MCF 10A (cell line): ENCODE measurements around the gene SEMA3G. TPM values are rescaled to one million over a fixed set of nuclear protein-coding genes. Genes with fewer than 3 reads are reported as not detected.

Experiments used
- BruUV-seq: library from RNA; stranded (reverse); fragments of 400-500 nt; replicated peaks from 2 replicates; lab custom pipeline; 2021; lab: Mats Ljungman, UMichigan
- CTCF ChIA-PET: fragments of 300-600 bp; sonication (Branson Sonifier 250); formaldehyde crosslinking; extraction: SDS; loops from one replicate; lab custom pipeline; 2021; ENCODE audit warnings: antibody characterized with exemption, inconsistent platforms; lab: Yijun Ruan, JAX
- POLR2A ChIA-PET: fragments of 300-600, 350-650 bp; sonication (Branson Sonifier 250); formaldehyde crosslinking; extraction: SDS; loops from one replicate; lab custom pipeline; 2020; ENCODE audit warnings: antibody characterized with exemption, inconsistent platforms; lab: Yijun Ruan, JAX
- DNase-seq: peaks from one replicate; pipeline ENCODE4 v3.0.0-alpha.2; 2018; ENCODE audit not compliant: unreplicated experiment
- H3K27ac Mint-ChIP-seq: one replicate; pipeline ENCODE4 v1.8.0; 2022; ENCODE audit warnings: mild to moderate bottlenecking, low read depth, mixed read lengths; ENCODE audit not compliant: unreplicated experiment
- H3K27me3 Mint-ChIP-seq: one replicate; pipeline ENCODE4 v1.8.0; 2022; ENCODE audit warnings: mixed read lengths; ENCODE audit not compliant: insufficient read depth, unreplicated experiment
- H3K36me3 Mint-ChIP-seq: one replicate; pipeline ENCODE4 v1.8.0; 2022; ENCODE audit warnings: mild to moderate bottlenecking, moderate library complexity, mixed read lengths; ENCODE audit not compliant: insufficient read depth, unreplicated experiment
- H3K4me1 Mint-ChIP-seq: one replicate; pipeline ENCODE4 v1.8.0; 2022; ENCODE audit warnings: mixed read lengths; ENCODE audit not compliant: insufficient read depth, unreplicated experiment
- H3K4me3 Mint-ChIP-seq: one replicate; pipeline ENCODE4 v1.8.0; 2022; ENCODE audit warnings: mild to moderate bottlenecking, moderate library complexity, mixed read lengths; ENCODE audit not compliant: unreplicated experiment
- H3K9me3 Mint-ChIP-seq: one replicate; pipeline ENCODE4 v1.8.0; 2022; ENCODE audit warnings: mixed read lengths; ENCODE audit not compliant: unreplicated experiment
- intact Hi-C: fragments of 100-400 bp; cut with micrococcal nuclease; formaldehyde crosslinking; loops from 2 replicates; pipeline ENCODE4 v1.14.1; 2022
- total RNA-seq: library from RNA; stranded (reverse); gene quantifications from 2 replicates; pipeline ENCODE4 v1.2.3, GENCODE V29; 2022
- TF ChIP-seq, protein P1 (sequence below): fragments of 200-600 bp; IDR thresholded peaks from one replicate; pipeline ENCODE4 v1.8.0; 2022; ENCODE audit warnings: antibody characterized with exemption, mild to moderate bottlenecking; ENCODE audit not compliant: unreplicated experiment

Gene SEMA3G
- total RNA-seq, 1 experiment from 2014 or later: 0.12 TPM

GRCh38 chr3:52454250-52454937 is 9.5 kb upstream of the SEMA3G start:
- H3K4me3 Mint-ChIP-seq: peak overlapping the region; percentile 92
- intact Hi-C loops: no loop called here
- BruUV-seq: no TSS peak
- TF ChIP-seq, protein P1, sequence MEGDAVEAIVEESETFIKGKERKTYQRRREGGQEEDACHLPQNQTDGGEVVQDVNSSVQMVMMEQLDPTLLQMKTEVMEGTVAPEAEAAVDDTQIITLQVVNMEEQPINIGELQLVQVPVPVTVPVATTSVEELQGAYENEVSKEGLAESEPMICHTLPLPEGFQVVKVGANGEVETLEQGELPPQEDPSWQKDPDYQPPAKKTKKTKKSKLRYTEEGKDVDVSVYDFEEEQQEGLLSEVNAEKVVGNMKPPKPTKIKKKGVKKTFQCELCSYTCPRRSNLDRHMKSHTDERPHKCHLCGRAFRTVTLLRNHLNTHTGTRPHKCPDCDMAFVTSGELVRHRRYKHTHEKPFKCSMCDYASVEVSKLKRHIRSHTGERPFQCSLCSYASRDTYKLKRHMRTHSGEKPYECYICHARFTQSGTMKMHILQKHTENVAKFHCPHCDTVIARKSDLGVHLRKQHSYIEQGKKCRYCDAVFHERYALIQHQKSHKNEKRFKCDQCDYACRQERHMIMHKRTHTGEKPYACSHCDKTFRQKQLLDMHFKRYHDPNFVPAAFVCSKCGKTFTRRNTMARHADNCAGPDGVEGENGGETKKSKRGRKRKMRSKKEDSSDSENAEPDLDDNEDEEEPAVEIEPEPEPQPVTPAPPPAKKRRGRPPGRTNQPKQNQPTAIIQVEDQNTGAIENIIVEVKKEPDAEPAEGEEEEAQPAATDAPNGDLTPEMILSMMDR: no peak
- peaks cover 12% of the 10 kb centered on the region for H3K36me3 Mint-ChIP-seq
- no peaks in the 10 kb centered on the region for H3K27me3 Mint-ChIP-seq
- H3K4me1 Mint-ChIP-seq: peaks cover 26% of the 10 kb centered on the region
- ChIA-PET POLR2A (interaction anchor here (0.5 to 0.6 kb wide), 2 partner anchors 44 to 322 kb away, joined by 3 read pairs; no protein-coding TSS in a partner anchor), CTCF (interaction anchor here (1.1 to 2.0 kb wide), 2 partner anchors 9 to 42 kb away, joined by 3 to 11 read pairs; partner anchors contain the start of gene SEMA3G)
- no peaks in the 10 kb centered on the region for H3K9me3 Mint-ChIP-seq
- peak overlapping the region; percentile 95 for H3K27ac Mint-ChIP-seq
- no peak for DNase-seq

DNA sequence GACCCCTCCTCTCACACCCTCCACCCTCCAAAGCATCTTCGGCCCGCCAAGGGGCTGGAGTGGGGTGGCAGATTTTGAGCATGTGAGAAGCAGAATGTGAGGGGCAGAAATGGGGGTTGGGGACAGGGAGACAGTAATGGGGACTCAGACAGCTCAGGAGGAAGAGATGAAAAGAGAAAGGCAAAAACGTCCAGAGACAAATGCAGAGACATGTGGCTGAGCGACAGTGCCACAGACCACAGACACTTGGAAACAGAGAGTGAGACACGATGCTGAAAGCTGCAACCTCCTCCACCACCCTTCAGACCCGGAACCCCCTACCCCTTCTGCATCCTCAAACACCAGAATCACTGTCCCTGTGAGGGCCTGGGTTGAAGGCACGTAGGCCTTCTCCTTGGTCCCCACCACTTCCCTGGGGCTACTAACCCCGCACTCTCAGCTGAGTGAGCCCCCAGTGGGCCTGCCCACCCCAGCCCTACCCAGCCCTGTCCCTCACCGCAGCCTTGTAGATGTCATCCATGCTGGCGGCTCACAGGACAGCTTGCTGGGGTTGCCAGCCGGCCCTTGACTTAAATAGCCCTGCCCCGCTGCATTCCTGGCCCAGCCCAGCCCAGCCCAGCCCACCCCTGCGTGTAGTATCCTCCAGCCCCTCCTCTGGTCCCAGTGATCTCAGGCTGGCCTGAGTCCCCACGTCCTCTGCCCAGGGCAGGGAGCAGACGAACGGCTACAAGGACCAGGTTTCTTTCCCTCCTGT is 8.8 kb upstream of the SEMA3G start, which contains the start of gene TNNC1:
TNNC1 (minus strand) TSS at position 546 of the 754 bp plus-strand sequence; CDS start at position 520, 26 bp downstream.
- no TSS peak for BruUV-seq
- H3K36me3 Mint-ChIP-seq: peaks cover 10% of the 10 kb centered on the region
- CTCF ChIA-PET: interaction anchor here (0.5 to 2.0 kb wide), 3 partner anchors 8 to 210 kb away, joined by 3 to 11 read pairs (median 5); partner anchors contain the start of gene SEMA3G
- no peaks in the 10 kb centered on the region for H3K27me3 Mint-ChIP-seq
- no peaks in the 10 kb centered on the region for H3K9me3 Mint-ChIP-seq
- POLR2A ChIA-PET: interaction anchor here (0.6 to 0.7 kb wide), 2 partner anchors 74 to 323 kb away, joined by 3 read pairs; no protein-coding TSS in a partner anchor
- TF ChIP-seq, protein P1: no peak
- peak within 1 kb of the TSS; percentile 92 for H3K4me3 Mint-ChIP-seq
- peaks cover 26% of the 10 kb centered on the region for H3K4me1 Mint-ChIP-seq
- no peak for DNase-seq
- intact Hi-C loops: no loop called here
- peak within 1 kb of the TSS; percentile 95 for H3K27ac Mint-ChIP-seq

DNA sequence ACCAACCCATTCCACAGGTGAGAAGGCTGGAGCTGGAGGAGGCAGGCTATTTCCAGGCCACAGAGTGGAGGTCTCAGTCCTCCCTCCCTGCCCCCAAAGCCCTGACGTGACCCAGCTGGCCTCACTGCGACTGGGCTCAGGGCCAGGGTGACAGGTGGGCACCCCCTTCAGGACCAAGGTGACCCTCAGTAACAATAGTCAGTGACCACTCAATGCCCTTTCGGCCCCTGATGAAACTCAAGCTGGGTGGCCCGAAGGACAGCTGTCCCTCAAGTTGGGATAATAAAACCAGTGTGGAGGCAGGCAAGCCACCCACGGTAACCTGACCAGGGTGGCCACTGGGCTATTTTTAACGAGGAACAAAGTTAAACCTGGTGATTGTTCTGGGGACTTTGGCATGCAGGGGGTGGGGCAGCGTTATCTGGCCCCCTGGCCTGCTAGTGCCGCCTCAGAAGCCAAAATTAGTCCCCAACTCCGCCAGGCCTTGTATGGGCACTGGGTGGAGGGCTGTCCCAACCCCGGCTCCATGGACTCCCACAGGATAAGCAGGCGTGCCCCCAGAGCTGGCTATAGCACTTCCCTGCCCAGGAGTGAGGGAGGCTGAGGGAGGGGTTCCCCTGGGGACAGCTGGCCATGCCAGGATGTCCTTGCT is 7.8 kb upstream of the SEMA3G start:
- intact Hi-C loops: no loop called here
- TF ChIP-seq, protein P1: no peak
- no TSS peak for BruUV-seq
- Mint-ChIP-seq H3K4me1 (peaks cover 26% of the 10 kb centered on the region), H3K4me3 (no peak overlapping the region), H3K9me3 (no peaks in the 10 kb centered on the region), H3K27ac (no peak overlapping the region), H3K27me3 (no peaks in the 10 kb centered on the region), H3K36me3 (peaks cover 6% of the 10 kb centered on the region)
- ChIA-PET POLR2A (interaction anchor here (0.6 kb wide), 1 partner anchor 40 kb away, joined by 3 read pairs; no protein-coding TSS in a partner anchor), CTCF (interaction anchor here (0.5 to 2.0 kb wide), 6 partner anchors 7 to 446 kb away, joined by 3 to 14 read pairs (median 4); partner anchors contain the start of gene SEMA3G)
- DNase-seq: no peak
